HG03175 (cell line): Measurements from ENCODE around the gene CSTF1.
"Not testable (repeated sequence)": the region's sequence is repeated elsewhere in the genome, so short reads cannot be mapped to it uniquely, and the experiment has no call there.

ENCODE experiments used
- ATAC-seq: cut with Tn5 transposase; IDR thresholded peaks from one replicate; pipeline ENCODE4 v1.9.1; 2021; ENCODE audit warnings: mild to moderate bottlenecking, moderate library complexity; ENCODE audit not compliant: unreplicated experiment

CSTF1 gene

DNA sequence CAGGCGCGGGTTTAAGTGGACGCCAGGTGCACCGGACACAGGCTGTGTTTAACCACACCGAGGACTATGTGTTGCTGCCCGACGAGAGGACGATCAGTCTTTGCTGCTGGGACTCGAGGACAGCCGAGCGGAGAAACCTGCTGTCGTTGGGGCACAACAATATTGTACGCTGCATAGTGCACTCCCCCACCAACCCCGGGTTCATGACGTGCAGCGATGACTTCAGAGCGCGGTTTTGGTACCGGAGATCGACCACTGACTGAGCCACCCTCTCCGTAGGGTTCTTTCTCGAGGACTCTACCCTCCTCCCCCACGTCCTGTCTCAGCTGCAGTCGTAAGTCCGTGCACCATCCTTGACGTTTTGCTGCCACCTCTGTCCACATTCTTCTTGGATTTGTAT is 11.0 kb downstream of the CSTF1 start:
- no peak for ATAC-seq

DNA sequence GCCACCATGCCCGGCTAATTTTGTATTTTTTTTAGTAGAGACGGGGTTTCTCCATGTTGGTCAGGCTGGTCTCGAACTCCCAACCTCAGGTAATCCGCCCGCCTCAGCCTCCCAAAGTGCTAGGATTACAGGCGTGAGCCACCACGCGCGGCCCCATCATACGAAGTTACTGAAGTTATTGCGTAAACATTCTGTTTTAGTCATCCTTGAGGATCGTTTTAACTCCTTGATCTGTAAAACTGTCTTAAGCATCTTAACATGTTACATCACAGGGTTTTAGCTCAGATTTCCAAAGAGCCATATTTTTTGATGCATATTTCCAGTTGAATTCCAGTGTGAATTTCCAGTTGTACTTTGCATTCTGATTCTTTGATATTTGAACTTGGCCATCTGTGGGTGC is 12.9 kb downstream of the CSTF1 start:
- ATAC-seq = not testable (repeated sequence)

DNA sequence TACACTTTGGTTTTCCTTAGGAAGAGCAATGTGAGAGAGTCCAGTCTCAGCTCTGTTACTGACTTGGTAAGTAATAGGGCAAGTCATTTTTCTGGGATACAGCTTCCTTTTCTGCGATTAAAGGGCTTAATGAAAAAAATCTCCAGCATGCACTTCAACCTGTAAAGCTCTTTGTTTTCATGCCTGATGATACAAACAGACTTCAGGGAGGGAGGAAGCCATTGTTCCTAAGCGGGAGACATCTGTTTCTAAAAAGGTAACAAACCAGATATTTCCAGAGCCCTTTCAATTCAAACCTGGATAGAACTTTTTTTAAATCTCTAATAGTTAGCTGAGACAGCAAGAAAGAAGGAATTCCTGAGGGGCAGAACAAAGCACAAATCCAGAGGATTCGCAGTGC is 14.5 kb downstream of the CSTF1 start:
- no peak for ATAC-seq

DNA sequence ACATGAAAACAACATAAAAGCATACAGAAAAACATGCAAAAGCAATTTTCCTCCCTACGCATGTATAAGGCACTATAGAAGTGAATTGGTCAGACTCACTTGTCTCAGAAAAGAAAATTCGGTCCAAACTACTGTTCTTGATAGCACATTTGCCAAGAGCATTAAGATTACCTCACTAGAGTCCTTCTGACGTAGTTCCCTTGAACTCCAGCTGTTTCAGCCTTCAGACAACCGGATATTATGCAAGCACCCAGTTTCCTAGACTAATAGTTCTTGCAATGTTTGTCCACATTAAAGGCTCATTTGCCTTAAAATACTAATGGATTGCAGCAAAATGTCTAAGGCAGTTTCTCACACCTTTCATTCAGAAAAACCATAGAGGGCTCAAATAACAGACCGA is 17.1 kb downstream of the CSTF1 start:
- ATAC-seq = no peak

DNA sequence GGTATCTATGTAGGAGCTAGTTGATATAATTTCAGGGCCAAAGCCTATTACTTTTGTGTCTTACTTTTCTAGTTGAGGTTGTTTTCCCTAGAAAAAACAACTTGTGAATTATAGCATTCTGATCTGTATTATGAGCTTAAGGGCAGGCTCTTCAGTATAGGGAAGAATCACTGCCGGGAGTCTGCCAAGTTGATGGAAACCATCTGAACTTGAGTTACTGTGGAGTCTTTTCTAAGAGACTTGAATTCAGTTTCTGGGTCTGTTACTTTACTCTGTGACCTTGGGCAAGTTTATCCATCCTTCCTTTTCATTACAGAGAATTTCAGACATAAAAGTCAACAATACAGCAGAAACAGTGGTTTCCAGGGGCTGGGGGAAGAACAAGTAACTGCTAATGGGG is 17.5 kb downstream of the CSTF1 start:
- ATAC-seq = no peak

DNA sequence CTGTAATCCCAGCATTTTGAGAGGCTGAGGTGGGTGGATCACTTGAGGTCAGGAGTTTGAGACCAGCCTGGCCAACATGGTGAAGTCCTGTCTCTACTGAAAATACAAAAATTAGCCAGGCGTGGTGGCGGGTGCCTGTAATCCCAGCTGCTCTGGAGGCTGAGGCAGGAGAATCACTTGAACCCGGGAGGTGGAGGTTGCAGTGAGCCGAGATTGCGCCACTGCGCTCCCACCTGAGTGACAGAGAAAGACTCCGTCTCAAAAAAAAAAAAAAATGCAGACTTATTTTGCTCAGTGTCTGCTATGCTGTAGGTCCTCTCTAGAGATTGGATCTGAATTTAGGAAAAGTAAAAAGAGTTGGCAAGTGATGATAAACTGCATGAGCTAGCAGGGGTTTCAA is 18.8 kb downstream of the CSTF1 start:
- not testable (repeated sequence) for ATAC-seq

DNA sequence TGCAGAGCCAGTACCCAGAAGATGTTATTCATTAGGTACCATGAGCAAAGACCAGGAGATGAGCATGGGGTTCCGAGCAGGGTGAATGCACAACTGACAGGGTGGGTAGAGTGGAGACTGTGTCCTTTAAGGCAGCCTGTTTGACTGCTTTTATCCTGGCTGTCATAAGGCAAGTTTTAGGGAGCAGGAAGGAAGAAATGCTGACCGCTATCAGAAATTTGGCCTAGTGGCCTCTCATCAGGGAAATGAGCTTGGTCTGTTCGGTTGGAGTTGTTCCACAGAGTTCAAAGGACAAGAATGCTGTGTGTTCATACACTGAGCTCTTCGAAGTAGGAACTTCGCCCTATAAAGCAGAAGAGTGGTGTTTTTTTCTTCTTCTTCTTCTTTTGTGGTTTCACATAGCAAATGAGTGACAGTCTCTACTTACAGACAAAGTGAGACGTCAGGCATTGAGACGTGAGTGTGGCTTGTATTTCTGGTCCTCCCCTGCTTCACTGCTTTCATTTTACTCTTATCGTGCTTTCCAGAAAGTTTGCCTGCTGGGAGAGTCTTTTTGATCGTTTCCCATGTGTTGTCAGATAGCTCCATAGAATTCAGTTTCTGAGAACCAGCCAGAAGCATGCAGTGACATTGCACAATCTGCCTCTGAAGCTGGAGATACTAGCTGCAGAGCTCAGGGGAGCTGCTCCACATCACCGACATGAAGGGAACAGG is 19.5 kb downstream of the CSTF1 start, which contains the start of gene CASS4:
CASS4 (plus strand) TSS at position 502 of the 714 bp plus-strand sequence; CDS start at position 701, 199 bp downstream.
- ATAC-seq = peak; percentile 81

DNA sequence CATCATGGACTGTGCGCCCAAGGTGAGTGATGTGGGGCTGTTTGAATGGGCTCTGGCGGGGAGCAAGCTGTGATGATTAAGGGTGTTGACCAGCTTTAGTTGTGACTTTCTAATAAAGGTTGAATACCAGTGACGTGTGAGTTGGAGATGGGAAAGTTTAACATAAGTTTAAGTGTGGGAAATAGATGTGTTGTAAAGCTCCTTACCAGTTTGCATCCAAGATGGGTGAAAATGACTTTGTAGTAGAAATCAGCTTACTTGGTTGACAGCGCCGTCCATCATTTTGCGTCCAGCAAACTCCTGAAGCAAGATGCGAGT is 20.0 kb downstream of the CSTF1 start:
- ATAC-seq = no peak

DNA sequence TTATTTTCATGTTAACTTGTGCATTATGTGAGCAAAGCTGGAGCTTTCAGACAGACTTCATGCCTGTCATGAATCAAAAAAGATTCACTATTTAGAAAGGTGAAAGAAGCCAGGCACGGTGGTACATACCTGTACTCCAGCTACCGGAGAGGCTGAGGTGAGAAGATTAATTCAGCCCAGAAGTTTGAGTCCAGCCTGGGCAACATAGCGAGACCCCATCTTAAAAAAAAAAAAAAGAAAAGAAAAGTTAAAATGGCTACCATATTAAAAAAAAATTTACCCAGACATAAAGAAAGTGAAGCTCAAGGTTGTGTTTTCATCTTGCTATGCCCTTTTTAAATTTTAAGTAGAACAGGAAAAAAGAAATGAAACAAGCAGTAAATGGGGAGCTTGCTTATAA is 20.5 kb downstream of the CSTF1 start:
- ATAC-seq = no peak

DNA sequence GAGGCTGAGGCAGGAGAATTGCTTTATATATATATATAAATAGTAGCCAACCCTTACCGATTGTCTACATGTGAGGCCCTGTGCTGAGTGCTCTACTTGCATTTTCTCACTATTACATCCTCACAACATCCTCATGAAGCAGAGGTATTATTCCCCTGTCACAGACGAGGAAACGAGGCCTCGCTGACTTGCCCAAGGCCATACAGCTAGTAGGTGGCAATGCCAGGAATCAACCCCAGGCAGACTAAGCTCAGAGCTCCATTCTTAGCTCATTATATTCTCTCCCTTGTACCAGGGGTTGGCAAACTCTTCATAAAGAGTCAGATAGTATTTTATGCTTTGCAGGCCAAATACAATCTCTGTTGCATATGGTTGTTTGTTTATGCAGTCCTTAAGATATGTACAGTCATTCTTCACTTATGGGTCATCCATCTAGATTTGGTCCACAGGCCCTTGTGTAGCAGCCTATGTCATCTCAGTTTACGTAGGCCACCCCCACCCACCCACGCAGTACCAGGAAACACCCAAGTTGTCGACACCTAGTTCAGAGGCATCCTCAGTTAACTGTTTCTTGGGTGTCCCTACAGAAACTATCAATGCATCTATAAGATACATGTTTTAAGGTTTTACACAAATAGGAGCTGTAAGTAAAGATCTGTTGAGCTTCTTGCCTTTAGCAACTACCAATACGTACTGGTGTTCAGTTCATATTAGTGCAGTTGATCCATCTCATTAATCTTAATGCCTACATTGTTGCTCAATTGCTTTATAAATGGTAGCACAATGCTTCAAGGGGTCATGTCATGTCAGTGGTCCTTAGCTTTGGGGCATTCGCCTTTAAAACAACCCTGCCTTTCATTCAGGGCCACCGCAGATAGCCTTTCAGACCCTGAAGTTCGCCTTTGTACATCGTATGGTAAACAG is 22.7 kb downstream of the CSTF1 start:
- no peak for ATAC-seq

DNA sequence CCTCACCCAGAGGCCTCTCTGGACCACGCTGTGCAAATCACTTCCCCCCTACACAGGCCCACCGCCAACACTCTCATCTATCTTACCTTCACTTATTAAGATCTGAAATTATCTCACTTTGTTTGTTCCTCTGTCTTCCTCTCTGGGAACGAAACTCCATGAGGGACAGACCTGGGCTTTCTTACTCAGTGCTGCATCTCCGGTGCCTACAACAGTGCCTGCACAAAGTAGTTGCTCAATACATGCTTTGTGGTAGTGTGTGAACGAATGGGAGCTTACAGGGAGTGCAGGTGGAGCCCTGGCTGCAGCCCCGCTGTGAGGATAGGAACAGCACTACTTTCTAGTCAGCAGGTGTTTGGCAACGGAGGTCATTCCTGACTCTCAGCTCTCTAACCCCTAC is 25.0 kb downstream of the CSTF1 start:
- ATAC-seq = no peak

DNA sequence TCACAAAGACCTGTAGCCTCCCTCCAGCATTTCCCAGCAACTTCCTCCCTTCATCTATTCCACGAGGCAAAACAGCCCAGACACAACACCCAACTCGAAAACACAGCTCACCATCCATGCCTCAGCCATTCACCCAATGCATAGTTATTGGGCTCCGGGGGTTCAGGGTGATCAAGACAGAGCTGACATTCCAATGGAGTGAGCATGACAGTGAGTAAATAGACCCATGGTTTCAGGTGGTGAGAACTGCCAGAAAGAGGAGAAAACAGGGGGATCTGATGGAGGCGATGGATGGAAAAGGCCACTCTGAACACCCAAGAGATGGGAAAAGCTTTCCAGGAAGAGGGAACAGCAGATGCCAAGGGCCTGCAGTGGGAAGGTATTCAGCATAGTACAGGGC is 25.5 kb downstream of the CSTF1 start:
- ATAC-seq = no peak

DNA sequence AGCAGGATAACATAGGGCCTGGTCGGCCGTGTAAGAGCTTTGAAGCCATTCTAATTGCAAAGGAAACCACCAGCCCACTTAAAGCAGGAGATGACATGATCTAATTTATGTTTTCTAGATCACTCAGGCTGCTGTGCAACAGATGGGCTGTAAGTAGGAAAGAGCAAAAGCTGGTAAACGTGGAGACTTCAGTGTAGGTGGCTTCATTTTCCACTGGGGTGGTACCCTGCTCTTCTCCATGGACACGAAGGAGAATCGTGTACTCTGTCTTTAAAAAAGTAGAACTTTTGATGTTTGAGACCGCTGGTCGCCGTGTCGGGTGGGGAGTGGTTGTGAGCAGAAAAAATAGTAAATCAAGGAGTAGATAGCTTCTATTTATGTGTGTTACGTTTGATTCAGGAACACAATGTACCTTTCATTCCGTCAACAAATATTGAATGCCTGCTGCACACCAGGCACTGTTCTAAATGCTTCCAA is 26.0 kb downstream of the CSTF1 start:
- ATAC-seq = no peak

DNA sequence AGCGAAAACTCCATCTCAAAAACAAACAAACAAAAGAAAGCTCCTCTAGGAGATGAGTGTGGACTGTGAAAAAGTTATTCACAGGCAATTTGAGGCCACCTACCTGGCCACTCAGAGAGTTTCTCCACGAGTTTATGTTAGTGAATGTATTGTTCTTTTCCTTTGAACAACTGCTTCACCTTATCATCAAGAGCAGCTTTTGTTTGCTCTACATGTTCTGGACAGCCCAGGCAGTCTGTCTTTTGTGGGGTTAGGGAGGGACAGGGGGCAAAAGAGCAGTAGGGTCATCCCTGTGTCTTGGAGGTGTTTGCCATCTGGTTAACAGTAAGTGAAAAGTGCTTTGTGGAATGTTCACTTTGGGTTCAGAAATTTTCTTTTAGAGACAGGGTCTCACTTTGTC is 27.6 kb downstream of the CSTF1 start:
- ATAC-seq = no peak

DNA sequence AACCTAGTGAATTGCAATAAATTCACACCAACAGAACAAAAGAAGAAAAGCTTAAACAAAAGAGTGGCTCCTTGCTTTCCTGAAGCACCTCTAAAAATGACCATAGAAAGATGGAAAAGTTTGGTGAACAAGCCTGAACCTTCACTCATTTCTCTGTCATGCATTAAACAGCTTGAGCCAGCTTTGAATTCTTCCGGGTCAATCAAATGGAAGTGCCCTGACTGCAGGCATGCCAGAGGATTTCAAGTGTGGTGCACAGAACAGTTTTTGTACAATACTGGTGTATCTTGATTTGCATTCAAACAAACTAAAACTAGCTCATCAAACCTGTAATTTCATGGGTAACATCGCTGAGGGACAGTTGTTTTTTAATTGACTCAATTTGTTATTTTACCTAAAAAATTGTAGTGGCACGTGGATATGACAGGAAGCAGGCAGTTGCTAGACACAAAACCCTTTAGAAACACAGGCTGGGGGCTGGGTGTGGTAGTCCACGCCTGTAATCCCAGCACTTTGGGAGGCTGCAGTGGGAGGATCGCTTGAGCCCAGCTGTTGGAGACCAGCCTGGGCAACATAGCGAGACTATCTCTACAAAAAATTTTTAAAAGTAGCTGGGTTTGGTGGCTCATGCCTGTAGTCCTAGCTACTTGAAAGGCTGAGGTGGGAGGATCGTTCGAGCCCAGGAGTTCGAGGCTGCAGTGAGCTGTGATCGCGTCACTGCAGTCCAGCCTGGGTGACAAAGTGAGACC is 28.7 kb downstream of the CSTF1 start:
- ATAC-seq = no peak

DNA sequence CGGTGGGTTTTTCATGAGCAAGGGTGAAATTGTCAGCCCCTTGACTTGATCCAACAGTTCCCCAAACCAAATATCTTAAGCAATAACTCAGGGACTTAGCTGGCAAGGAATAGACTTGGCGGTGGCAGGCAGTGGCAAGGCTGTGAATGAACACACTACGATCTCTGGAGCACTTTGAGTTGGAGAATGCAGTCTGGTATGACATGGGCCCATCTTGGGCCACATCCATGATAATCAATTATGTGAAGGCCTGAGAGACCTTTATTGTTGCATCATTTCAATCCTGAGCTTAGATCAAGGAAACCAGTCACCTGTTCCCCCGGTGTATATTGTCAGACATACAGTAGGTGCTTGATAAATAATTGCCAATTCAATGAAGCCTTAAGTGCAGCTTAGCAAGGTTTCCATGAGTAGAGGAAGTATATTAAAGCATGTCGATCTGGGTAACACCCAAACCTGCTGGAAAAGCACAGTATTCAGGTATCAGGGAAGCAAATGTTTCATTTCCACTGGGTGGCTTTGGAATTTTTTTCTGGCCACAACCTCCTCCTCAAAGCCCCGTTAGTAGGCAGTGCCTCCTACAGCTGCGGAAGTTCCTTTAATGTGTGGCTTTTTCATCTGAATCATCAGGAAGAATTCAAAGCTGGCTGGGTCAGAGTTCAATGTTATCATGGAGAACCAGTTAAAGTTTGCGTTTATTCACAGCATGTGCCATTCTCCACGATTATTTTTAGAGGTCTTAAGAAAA is 29.8 kb downstream of the CSTF1 start:
- ATAC-seq = no peak

DNA sequence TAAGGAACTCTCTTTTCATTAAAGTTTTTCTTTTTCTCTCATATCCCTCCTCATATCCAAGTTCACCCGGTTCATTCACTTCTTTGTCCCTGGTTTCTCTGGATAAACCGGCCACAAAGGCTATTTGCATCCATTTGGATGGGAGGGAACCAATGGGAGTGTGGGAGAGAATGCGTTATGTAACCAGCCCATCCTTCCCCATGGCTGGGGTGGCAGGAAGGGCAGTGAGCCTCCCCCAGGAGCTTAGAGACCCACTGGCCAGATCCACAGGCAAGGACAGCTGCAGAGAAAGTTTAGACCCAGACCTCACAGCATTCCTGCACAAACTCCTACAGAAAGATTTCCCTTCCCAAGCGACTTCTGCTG is 30.4 kb downstream of the CSTF1 start:
- ATAC-seq = no peak

DNA sequence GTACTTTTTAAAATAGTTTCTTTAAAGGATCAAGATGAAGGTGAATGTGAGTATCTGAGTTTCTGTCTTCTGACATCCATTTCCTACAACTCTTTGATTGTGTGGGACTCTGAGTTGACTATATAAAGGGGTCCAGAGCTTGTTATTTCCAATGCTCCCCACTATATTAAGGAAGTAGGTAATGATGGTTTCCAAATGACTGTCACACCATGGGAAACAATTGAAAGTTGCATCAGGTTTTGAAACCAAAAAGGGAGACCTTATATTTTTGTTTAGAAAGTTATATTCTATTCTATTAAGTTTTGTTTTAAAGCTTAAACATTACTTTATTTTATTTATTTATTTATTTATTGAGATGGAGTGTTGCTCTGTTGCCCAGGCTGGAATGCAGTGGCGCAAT is 30.8 kb downstream of the CSTF1 start:
- ATAC-seq = no peak

DNA sequence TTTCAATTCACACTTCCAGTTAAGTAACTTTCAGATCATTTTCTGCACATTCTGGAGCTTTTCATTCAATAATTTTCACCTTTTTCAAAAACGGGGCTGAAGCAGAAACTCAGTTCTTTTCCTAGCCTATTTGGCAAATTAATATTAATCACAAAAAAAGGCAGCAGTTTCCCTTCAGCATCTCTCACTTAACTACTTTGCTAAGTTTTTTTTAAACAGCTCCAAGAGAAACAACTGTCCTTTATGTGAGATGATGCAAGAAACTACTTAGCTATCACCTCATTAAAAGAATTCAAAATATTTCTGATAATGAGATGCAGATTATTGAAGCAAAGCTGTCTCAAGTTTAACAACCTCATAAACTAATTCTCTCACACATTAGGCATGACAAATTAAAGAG is 31.4 kb downstream of the CSTF1 start:
- no peak for ATAC-seq

DNA sequence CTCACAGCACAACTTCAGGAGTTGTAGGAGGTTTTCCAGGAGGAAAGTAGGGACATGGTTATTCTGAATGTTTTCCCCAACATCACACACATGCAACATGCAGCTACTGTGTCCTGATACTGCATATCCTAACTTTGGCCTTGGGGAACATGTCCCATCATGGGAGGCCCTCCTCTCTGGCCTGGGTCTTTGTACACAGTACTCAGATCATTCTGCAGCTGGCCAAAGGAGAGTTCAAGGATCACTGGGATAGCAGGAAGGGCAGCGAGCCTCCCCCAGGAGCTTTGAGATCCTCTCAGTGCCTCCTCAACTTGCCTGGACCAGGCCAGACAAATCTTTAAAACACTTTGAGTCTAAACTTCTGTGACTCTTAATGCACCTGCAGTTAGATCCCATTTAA is 32.5 kb downstream of the CSTF1 start:
- ATAC-seq = no peak

DNA sequence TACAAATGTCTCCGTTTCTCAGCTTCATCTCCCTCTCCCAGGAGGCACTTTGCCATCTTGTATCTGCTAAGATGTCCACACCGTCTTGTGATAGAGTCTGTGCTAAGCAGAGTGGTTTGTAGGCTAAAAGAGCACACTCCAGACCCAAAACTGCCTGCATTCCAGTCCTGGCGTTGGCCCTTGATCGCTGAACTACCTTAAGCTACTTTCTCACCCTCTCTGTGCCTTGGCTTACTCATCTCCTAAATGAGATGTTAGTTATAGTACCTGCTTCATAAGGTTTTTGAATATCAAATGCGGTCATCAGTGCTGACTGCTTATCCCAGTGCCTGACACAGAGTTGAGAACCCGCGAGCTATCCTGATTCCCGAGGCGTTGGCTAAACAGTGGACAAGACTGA is 33.6 kb downstream of the CSTF1 start:
- ATAC-seq = no peak
